ENCODE results near the gene C1RL.

Gene C1RL

DNA sequence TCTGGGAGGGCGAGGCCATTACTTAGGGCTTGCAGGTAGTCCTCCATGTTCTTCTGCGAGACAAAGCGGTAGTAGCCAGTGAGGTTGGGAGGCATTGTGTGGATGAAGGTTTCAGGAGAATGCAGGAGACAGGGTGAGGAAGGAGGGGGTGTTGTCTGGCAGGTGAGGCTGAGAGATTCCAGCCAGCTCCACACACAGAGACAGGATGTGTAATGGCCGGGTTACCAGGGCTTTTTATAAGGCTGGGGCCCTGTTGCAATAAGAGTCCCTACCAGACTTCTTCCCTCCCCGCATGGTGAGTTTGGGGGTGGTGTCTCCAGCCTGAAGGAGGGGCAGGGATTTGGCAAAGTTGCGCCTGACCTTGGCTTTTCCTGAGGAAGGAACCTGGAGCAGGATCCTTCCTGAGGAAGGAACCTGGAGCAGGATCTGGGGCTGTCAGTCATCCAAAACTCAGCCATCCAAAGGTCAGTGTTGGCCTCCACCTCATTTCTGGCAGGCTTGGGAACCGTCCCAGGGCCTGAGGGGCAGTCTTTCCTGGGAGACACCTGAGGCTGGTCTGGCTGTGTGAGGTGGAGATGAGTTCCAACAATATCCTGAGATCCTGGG is 19.8 kb upstream of the C1RL start, which contains the start of gene RBP5:
RBP5 (minus strand) TSS at position 209 of the 606 bp plus-strand sequence; CDS start at position 95, 114 bp downstream.
- Mint-ChIP-seq H3K36me3 (ENCODE audit: low read depth) (peaks cover 8% of the 10 kb centered on the region), H3K27ac (no peak within 1 kb of the TSS), H3K27me3 (ENCODE audit: low read depth, poor library complexity) (peaks cover 20% of the 10 kb centered on the region), H3K4me1 (peaks cover 67% of the 10 kb centered on the region), H3K9me3 (no peaks in the 10 kb centered on the region), H3K4me3 (peak within 1 kb of the TSS; percentile 99)
- TF ChIP-seq, protein P1, sequence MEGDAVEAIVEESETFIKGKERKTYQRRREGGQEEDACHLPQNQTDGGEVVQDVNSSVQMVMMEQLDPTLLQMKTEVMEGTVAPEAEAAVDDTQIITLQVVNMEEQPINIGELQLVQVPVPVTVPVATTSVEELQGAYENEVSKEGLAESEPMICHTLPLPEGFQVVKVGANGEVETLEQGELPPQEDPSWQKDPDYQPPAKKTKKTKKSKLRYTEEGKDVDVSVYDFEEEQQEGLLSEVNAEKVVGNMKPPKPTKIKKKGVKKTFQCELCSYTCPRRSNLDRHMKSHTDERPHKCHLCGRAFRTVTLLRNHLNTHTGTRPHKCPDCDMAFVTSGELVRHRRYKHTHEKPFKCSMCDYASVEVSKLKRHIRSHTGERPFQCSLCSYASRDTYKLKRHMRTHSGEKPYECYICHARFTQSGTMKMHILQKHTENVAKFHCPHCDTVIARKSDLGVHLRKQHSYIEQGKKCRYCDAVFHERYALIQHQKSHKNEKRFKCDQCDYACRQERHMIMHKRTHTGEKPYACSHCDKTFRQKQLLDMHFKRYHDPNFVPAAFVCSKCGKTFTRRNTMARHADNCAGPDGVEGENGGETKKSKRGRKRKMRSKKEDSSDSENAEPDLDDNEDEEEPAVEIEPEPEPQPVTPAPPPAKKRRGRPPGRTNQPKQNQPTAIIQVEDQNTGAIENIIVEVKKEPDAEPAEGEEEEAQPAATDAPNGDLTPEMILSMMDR (IDR thresholded peaks at IDR 0.05) = no peak
- DNase-seq = no peak

DNA sequence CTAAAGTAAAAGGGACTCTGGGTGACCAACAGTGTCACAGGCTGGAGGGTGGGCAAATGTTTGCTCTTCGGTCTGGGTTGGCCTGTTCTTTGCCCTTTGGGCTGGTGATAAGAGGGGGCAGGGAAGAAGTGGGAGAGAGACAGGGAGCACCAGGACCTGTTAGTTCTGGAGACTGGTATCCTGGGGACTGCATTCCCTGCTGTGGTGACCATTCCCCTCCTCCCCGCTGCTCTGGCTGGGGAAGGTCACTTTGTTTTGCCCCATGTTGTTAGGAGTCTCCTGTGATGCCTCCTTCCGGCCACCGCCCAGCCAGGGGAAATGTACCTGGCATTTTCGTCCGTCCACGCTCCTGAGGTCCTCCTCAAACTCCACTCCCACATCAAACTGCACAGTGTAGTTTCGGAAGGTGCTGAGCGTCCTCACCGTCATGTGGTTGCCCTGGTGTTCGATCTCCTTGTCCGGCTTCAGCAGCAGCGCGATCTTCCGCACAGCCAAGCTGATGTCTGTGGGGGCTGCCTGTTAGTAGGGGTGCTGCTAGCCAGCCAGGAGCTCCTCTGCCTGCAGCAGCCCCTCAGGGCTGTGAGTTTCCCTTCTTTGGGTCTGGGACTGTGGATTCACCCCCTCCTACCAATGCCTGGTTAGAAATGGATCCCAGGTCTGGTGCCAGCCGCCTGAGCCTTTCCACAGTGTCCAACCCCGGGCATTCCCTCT is 19.1 kb upstream of the C1RL start:
- TF ChIP-seq, protein P1 (IDR thresholded peaks at IDR 0.05) = no peak
- H3K36me3 Mint-ChIP-seq (ENCODE audit: low read depth) = peaks cover 2% of the 10 kb centered on the region
- no peak overlapping the region for H3K27ac Mint-ChIP-seq
- peaks cover 71% of the 10 kb centered on the region for H3K4me1 Mint-ChIP-seq
- no peaks in the 10 kb centered on the region for H3K9me3 Mint-ChIP-seq
- peak overlapping the region; percentile 99 for H3K4me3 Mint-ChIP-seq
- DNase-seq = no peak
- peaks cover 20% of the 10 kb centered on the region for H3K27me3 Mint-ChIP-seq (ENCODE audit: low read depth, poor library complexity)

DNA sequence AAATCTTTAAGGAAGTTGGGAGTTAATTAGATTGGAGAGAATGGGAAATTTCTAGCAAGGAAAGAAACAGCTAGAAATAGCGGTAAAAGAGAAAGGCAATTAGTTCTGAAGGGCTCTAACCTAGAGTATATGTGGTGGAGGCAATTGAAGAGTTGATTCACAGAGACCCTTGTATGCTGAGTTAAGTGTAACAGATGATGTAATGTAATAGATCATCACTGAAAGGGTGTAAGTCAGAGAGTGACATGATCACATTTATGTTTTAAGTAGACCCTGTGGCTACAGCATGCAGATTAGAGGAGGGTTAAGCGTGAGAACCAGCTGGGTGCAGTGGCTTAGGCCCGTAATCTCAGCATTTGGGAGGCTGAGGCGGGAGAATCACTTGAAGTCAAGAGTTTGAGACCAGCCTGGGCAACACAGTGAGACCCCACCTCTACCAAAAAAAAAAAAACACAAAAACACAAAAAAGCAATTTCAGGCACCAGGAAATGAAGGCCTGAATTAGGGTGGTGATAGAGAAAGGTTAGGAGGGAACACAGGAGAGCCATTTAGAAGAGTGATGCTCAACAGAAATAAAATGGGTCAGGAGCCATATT is 16.7 kb upstream of the C1RL start:
- no peaks in the 10 kb centered on the region for H3K9me3 Mint-ChIP-seq
- TF ChIP-seq, protein P1 (IDR thresholded peaks at IDR 0.05) = no peak
- peaks cover 17% of the 10 kb centered on the region for H3K27me3 Mint-ChIP-seq (ENCODE audit: low read depth, poor library complexity)
- DNase-seq = no peak
- H3K36me3 Mint-ChIP-seq (ENCODE audit: low read depth) = no peaks in the 10 kb centered on the region
- H3K4me1 Mint-ChIP-seq = peaks cover 60% of the 10 kb centered on the region
- H3K27ac Mint-ChIP-seq = no peak overlapping the region
- no peak overlapping the region for H3K4me3 Mint-ChIP-seq

DNA sequence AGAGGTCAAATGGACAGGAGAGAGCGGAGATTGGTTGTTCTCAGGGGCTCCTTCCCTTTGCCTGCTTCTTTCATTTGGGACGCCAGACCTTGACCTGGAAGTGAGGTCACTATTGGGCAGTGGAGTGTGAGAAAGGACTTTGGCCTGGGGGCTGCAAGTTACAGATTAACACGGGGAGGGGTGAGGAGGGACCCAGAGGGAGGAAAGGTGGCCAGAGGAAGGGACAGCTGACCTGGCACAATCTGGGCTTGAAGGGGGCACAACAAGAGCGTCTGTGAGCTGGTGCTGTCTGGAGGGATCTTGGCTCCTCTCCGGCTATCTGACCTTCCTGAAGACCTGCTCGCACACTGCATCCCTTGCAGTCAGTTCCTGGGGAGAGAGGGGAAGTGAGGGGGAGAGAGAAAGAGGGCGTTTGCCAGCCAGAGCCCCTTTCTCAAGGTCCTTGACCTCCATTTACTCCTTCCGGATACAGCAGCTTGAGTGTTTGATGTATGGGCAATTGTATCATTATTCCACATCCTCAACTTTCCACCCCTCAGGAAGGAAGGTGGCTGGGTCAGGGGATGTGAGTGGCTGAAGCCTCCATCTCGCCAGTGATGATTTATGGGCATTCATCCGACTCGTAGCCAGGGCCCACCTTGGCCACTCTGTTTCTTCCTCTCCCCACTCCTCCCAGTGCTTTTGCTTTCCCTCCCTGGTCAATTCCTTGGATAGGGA is 14.9 kb upstream of the C1RL start:
- no peaks in the 10 kb centered on the region for H3K36me3 Mint-ChIP-seq (ENCODE audit: low read depth)
- TF ChIP-seq, protein P1 (IDR thresholded peaks at IDR 0.05) = no peak
- DNase-seq = no peak
- H3K9me3 Mint-ChIP-seq = no peaks in the 10 kb centered on the region
- H3K27me3 Mint-ChIP-seq (ENCODE audit: low read depth, poor library complexity) = peaks cover 17% of the 10 kb centered on the region
- peak overlapping the region; percentile 52 for H3K27ac Mint-ChIP-seq
- H3K4me3 Mint-ChIP-seq = peak overlapping the region; percentile 44
- peaks cover 53% of the 10 kb centered on the region for H3K4me1 Mint-ChIP-seq

DNA sequence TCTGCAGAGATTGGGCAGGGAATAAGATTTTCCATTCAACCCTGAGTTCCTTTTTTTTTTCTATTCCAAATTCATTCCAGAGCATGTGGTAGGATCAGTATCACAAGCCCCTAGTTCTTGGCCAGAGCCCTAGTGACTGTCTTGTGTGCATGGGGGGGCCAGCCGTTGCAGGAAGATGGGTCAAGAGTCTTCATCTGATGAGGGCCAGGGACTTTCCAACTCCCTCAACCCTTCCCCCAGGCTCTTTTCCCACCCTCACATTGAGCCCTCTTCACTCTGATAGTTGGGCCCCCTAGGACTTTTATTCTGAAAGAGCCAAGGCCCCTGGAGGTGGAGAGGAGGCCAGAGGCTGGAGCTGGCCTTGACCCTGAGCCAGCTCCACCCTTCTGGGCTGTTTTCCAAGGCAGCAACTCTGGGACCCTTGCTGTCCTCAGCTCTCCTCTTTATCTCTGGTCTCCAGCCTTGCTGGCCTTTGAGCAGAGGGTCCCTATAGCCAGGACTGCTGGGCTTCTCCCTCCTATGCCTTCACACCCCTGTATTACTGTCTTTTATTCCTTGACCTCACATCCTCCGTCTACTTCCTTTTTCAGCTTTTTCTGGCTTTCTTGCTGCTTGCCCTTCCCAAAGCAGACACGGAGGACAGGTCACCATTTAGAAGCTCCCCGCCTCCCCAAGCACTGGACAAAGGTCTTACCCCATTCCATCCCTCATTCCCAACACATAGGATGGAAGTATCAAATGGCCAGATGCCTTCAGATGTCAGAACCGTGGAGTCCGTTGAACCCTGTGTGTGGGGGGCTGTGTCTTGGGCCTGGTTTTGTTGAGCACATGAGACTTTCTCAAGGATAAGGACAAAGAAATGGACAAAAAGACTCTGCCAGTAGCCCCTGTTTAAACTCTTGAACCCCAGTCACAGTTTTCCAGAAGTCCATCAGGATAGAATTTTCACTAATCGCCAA is 14.1 kb upstream of the C1RL start:
- H3K9me3 Mint-ChIP-seq = no peaks in the 10 kb centered on the region
- no peaks in the 10 kb centered on the region for H3K36me3 Mint-ChIP-seq (ENCODE audit: low read depth)
- no peak for DNase-seq
- peaks cover 44% of the 10 kb centered on the region for H3K4me1 Mint-ChIP-seq
- peak overlapping the region; percentile 52 for H3K27ac Mint-ChIP-seq
- TF ChIP-seq, protein P1 (IDR thresholded peaks at IDR 0.05) = no peak
- H3K27me3 Mint-ChIP-seq (ENCODE audit: low read depth, poor library complexity) = peaks cover 11% of the 10 kb centered on the region
- H3K4me3 Mint-ChIP-seq = peak overlapping the region; percentile 44
